Measurements from ENCODE around the gene MTHFD1L. TPM values are rescaled to one million over a fixed set of nuclear protein-coding genes. Genes with fewer than 3 reads are reported as not detected.
A peak's percentile ranks its signal among the peaks of the same experiment; 100 is the strongest.

The MTHFD1L gene
- total and polyA plus RNA-seq, 9 of the 15 experiments (the other 6 are each of a cell fraction or from before 2014, with no cell fraction given), result 20.9 to 128 (median 61.0) TPM

DNA sequence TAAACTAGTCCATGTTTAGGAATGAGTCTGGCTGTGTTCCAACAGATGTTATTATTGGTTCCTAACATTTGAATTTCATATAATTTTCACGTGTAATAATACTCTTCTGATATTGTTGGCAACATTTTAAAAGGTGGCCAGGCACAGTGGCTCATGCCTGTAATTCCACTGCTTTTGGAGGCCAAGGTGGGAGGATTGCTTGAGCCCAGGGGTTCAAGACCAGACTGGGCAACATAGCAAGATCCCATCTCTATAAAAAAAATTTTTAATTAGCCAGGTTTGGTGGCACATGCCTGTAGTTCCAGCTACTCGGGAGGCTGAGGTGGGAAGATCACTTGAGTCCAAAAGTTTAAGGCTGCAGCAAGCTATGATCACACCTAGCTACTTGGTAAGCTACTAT lies 116.2 kb downstream of the MTHFD1L start:
- POLR2A ChIA-PET, result no interaction called here
- no peak for FAIRE-seq
- intact Hi-C loops (cut with micrococcal nuclease), result no loop called here
- TF ChIP-seq BCOR (IDR thresholded peaks at IDR 0.05) (0 out of 2 replicates have a peak, but pooled peaks have one; percentile 17), ZNF444 (CRISPR knock-in tag; IDR thresholded peaks at IDR 0.05) (no peak), HDAC1 (IDR thresholded peaks at IDR 0.05) (no peak), ZNF133 (CRISPR knock-in tag; IDR thresholded peaks at IDR 0.05) (no peak), RBM25 (IDR thresholded peaks at IDR 0.05; ENCODE audit: low read depth, low read length, severe bottlenecking) (peak; percentile 40), PTRF (tag; IDR thresholded peaks at IDR 0.05) (no peak), HMGN3 (IDR thresholded peaks at IDR 0.05; ENCODE audit: borderline replicate concordance, extremely low read depth, insufficient read length, low read depth, low read length) (no peak), POLR2G (IDR thresholded peaks at IDR 0.05; ENCODE audit: low read depth, low read length) (no peak), C11orf30 (IDR thresholded peaks at IDR 0.05; ENCODE audit: low read depth) (no peak)
- TF ChIP-seq, protein P1, sequence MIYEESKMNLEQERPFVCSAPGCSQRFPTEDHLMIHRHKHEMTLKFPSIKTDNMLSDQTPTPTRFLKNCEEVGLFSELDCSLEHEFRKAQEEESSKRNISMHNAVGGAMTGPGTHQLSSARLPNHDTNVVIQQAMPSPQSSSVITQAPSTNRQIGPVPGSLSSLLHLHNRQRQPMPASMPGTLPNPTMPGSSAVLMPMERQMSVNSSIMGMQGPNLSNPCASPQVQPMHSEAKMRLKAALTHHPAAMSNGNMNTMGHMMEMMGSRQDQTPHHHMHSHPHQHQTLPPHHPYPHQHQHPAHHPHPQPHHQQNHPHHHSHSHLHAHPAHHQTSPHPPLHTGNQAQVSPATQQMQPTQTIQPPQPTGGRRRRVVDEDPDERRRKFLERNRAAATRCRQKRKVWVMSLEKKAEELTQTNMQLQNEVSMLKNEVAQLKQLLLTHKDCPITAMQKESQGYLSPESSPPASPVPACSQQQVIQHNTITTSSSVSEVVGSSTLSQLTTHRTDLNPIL (CRISPR knock-in tag; IDR thresholded peaks at IDR 0.05), result no peak
- TF ChIP-seq, protein P2, sequence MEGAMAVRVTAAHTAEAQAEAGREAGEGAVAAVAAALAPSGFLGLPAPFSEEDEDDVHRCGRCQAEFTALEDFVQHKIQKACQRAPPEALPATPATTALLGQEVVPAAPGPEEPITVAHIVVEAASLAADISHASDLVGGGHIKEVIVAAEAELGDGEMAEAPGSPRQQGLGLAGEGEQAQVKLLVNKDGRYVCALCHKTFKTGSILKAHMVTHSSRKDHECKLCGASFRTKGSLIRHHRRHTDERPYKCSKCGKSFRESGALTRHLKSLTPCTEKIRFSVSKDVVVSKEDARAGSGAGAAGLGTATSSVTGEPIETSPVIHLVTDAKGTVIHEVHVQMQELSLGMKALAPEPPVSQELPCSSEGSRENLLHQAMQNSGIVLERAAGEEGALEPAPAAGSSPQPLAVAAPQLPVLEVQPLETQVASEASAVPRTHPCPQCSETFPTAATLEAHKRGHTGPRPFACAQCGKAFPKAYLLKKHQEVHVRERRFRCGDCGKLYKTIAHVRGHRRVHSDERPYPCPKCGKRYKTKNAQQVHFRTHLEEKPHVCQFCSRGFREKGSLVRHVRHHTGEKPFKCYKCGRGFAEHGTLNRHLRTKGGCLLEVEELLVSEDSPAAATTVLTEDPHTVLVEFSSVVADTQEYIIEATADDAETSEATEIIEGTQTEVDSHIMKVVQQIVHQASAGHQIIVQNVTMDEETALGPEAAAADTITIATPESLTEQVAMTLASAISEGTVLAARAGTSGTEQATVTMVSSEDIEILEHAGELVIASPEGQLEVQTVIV (CRISPR knock-in tag; IDR thresholded peaks at IDR 0.05; ENCODE audit: borderline replicate concordance), result no peak
- TF ChIP-seq, protein P3, sequence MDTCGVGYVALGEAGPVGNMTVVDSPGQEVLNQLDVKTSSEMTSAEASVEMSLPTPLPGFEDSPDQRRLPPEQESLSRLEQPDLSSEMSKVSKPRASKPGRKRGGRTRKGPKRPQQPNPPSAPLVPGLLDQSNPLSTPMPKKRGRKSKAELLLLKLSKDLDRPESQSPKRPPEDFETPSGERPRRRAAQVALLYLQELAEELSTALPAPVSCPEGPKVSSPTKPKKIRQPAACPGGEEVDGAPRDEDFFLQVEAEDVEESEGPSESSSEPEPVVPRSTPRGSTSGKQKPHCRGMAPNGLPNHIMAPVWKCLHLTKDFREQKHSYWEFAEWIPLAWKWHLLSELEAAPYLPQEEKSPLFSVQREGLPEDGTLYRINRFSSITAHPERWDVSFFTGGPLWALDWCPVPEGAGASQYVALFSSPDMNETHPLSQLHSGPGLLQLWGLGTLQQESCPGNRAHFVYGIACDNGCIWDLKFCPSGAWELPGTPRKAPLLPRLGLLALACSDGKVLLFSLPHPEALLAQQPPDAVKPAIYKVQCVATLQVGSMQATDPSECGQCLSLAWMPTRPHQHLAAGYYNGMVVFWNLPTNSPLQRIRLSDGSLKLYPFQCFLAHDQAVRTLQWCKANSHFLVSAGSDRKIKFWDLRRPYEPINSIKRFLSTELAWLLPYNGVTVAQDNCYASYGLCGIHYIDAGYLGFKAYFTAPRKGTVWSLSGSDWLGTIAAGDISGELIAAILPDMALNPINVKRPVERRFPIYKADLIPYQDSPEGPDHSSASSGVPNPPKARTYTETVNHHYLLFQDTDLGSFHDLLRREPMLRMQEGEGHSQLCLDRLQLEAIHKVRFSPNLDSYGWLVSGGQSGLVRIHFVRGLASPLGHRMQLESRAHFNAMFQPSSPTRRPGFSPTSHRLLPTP (IDR thresholded peaks at IDR 0.05; ENCODE audit: borderline replicate concordance, extremely low read depth, insufficient read length), result no peak
- TF ChIP-seq, protein P4, sequence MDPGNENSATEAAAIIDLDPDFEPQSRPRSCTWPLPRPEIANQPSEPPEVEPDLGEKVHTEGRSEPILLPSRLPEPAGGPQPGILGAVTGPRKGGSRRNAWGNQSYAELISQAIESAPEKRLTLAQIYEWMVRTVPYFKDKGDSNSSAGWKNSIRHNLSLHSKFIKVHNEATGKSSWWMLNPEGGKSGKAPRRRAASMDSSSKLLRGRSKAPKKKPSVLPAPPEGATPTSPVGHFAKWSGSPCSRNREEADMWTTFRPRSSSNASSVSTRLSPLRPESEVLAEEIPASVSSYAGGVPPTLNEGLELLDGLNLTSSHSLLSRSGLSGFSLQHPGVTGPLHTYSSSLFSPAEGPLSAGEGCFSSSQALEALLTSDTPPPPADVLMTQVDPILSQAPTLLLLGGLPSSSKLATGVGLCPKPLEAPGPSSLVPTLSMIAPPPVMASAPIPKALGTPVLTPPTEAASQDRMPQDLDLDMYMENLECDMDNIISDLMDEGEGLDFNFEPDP (CRISPR knock-in tag; IDR thresholded peaks at IDR 0.05), result no peak

More for the DNA sequence above, 116.2 kb downstream of the MTHFD1L start:
- Histone ChIP-seq H3K4me2 (ENCODE audit: insufficient read depth, low read length) (no peak overlapping the region), H2AFZ (ENCODE audit: low read depth, low read length) (no peak overlapping the region), H3K27ac (ENCODE audit: extremely low read depth, low read depth, low read length) (no peak overlapping the region), H3K9me3 (replicated peaks; ENCODE audit: control insufficient read depth, insufficient read depth, low read depth, low read length) (no peaks in the 10 kb centered on the region), H3K27me3 (ENCODE audit: control insufficient read depth in 2 of 2, insufficient read depth in 2 of 2, low read length in 2 of 2) (no peaks in the 10 kb centered on the region), H3K36me3 (ENCODE audit: control insufficient read depth, insufficient read depth, low read length) (peaks cover 48% of the 10 kb centered on the region), H3K9ac (ENCODE audit: insufficient read depth in 1 of 2, low read depth in 2 of 2, low read length in 2 of 2) (no peak overlapping the region), H3K9me1 (ENCODE audit: control insufficient read depth, insufficient read depth, low read length) (no peaks in the 10 kb centered on the region), H4K20me1 (replicated peaks; ENCODE audit: control insufficient read depth, insufficient read depth, low read length) (no peaks in the 10 kb centered on the region), H3K4me3 (no peak overlapping the region), H3K79me2 (ENCODE audit: control insufficient read depth, insufficient read depth, low read length) (no peaks in the 10 kb centered on the region), H3K4me1 (replicated peaks in 1 of 2; ENCODE audit: control insufficient read depth in 2 of 2, insufficient read depth in 2 of 2, low read length in 2 of 2) (no peaks in the 10 kb centered on the region)
- DNase-seq (ENCODE audit: extremely low read depth in 1 of 4, low spot score in 3 of 4) (no peak), ATAC-seq (no peak)
- WGBS (ENCODE audit: insufficient coverage, low coverage, missing lambda C conversion rate), result 54% methylated on average over 2 of the region's 2 CpGs
- in situ Hi-C loops (cut with MboI), result no loop called here
- no TSS peak for BruUV-seq (replicated peaks)
- CTCF ChIA-PET (ENCODE audit: low intra/inter-chr PET ratio), result no interaction called here

Measured in K562 (cell line).